Activated T-helper 1 cell treated with anti-CD3 and anti-CD28 coated beads, Interleukin-2, amount 50 U/mL, for 16 hours (primary cell): ENCODE results near the gene OPN1MW.
A peak's percentile ranks its signal among the peaks of the same experiment; 100 is the strongest.
"Not testable (repeated sequence)": the region's sequence is repeated elsewhere in the genome, so short reads cannot be mapped to it uniquely, and the experiment has no call there.

Experiments
- DNase-seq, 2 donors: peaks; one replicate each; pipeline ENCODE4 v3.0.0-alpha.2; 2020; ENCODE audit warnings: low read depth in 1 of 2, low spot score in 1 of 2

Gene OPN1MW

DNA sequence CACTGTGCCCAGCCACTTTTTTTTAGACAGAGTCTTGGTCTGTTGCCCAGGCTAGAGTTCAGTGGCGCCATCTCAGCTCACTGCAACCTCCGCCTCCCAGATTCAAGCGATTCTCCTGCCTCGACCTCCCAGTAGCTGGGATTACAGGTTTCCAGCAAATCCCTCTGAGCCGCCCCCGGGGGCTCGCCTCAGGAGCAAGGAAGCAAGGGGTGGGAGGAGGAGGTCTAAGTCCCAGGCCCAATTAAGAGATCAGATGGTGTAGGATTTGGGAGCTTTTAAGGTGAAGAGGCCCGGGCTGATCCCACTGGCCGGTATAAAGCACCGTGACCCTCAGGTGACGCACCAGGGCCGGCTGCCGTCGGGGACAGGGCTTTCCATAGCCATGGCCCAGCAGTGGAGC is at the start of gene OPN1MW:
Gene OPN1MW (plus strand): TSS at position 301 of the 400 bp plus-strand sequence. CDS start 82 bp downstream, at position 383.
- not testable (repeated sequence) for DNase-seq

DNA sequence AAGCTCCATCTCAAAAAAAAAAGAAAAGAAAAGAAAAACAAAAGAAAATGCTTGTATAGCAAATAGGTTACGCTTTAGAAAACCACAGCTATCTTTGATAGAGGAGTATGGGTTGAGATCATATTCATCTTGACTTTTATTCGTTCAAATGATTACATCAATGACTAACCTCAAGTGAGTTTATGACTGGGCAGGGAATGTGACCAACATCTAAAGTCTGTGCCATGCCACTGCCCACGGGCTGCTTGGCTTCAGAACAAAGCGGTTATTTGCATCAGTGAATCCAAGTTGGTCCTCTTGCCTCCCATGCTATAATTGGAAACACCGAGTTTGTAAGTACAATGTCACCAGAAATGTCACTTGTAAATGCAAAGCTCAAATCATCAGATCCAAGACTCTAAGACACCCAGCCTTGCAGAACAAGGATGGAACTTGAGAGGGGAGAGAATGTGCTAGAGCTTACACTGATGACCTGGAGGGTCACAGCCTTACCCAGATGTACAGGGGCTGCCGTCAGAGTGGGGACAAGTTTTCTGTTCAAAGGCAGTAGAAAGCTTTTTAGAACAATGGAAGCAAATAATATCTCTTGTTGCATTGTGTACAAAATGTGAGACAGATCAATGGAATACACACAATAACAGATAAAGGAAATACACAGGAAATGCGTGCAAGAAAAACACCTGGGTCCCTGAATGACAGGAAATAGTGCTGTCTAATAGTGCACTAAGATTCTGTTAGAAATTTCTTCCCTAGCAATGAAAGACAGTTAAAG is 46.8 kb upstream of the OPN1MW start:
- DNase-seq: no peak

DNA sequence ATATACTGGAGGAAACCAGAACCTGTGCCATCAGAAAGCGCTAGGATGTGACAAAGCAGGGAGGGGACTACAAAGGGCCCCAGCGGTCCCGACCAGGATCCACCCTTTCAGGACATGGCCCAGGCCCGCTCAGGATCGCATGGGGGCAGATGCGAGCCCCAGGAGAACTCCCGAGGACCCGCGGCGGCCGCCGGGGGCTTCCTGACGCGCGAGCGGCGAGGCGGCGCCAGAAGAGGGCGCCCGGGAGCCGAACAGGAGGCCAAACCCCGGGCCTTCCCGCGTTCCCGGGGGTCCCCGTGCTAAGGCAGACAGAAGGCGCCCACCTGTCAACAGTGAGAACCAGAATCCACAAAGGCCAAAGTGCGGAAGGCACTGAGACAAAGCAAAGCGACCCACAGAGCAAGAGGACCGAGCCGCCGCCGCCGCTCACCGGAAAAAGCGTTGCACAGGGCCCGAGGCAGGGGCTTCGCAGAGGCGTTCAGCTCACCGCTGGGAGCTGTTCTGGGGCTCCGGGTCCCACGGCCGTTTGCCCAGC is 45.7 kb upstream of the OPN1MW start:
- peak; percentile 37 to 52 for DNase-seq

DNA sequence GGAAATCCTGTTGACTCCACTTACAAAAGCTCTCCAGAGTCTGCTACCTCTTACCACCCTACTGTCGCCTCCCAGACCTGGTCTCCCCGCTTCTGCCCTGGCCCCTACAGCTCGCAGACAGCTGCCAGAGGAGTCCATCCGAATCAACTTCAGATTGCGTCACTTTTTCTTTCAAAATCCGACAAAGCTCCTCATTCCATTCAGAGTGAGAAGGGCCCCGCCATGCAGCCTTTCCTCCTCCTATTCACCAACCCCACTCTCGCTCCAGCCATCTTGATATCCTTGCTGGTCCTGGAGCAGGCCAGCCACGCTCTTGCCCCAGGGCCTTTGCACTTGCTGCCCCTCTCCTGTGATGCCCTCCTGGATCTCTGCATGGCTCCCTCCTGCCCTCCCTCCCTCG is 43.5 kb upstream of the OPN1MW start:
- no peak for DNase-seq

DNA sequence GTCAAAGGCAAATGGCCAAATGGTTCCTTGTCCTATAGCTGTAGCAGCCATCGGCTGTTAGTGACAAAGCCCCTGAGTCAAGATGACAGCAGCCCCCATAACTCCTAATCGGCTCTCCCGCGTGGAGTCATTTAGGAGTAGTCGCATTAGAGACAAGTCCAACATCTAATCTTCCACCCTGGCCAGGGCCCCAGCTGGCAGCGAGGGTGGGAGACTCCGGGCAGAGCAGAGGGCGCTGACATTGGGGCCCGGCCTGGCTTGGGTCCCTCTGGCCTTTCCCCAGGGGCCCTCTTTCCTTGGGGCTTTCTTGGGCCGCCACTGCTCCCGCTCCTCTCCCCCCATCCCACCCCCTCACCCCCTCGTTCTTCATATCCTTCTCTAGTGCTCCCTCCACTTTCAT is 42.2 kb upstream of the OPN1MW start:
- DNase-seq: no peak

DNA sequence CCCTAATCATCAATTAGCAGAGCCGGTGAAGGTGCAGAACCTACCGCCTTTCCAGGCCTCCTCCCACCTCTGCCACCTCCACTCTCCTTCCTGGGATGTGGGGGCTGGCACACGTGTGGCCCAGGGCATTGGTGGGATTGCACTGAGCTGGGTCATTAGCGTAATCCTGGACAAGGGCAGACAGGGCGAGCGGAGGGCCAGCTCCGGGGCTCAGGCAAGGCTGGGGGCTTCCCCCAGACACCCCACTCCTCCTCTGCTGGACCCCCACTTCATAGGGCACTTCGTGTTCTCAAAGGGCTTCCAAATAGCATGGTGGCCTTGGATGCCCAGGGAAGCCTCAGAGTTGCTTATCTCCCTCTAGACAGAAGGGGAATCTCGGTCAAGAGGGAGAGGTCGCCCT is 41.7 kb upstream of the OPN1MW start:
- no peak for DNase-seq

DNA sequence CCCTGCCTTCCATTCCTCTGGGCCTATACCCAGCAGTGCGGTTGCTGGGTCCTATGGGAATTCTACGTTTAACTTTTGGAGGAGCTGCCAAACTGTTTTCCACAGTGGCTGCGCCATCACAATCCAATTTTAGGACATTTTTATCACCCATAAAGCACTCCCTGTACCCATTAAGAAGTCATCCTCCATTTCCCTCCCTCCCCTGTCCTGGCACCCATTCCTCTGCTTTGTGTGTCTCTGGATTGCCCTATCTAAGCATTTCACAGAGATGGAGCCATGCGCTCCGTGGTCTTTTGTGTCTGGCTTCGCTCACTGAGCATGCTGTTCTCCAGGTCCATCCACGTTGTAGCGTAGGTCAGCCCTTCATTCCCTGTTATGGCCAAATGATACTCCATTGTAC is 40.0 kb upstream of the OPN1MW start:
- DNase-seq: no peak

DNA sequence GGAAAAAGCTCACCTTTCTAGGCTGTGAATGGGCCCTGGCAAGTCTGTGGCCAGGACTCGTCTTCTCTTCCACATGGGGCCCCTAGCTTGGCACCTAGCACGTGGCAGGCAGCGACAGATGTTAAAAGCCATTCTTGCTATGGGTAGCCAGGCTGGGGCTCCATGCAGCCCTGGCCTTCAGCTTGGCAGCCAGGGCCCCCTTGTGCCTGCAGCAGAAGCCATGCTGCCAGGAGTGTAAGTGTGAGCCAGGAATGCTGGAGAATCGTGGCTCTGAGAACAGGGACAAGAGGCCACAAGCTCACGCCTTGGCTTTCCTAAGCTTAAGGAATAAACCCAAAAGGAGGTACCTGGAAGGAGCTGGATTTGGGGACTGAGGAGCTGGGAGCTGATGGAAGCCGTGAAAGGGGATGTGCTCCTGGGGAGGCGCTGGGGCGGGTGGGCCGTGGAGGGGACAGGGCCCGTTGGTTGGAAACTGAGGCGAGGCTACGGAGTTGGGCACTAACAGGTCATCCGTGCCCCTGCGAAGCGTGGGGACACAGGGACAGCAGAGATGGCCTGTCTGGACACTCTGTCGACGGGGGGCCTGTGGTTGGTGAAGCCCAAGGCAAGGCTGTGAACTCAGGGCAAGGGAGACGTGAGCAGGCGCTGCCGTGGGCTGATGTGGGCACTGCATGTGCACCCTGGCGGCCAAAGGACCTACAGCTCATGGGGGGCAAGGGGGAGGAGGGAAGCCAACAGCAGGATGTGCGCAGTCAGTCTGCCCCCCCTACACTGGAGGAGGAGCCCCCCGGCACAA is 39.2 kb upstream of the OPN1MW start:
- DNase-seq: no peak

DNA sequence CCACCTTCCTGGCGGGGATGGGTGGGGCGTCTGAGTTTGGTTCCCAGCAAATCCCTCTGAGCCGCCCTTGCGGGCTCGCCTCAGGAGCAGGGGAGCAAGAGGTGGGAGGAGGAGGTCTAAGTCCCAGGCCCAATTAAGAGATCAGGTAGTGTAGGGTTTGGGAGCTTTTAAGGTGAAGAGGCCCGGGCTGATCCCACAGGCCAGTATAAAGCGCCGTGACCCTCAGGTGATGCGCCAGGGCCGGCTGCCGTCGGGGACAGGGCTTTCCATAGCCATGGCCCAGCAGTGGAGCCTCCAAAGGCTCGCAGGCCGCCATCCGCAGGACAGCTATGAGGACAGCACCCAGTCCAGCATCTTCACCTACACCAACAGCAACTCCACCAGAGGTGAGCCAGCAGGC is 38.4 kb upstream of the OPN1MW start, which contains the start of gene OPN1LW:
Gene OPN1LW (plus strand): TSS at position 234 of the 400 bp plus-strand sequence. CDS start 41 bp downstream, at position 275.
- not testable (repeated sequence) for DNase-seq

DNA sequence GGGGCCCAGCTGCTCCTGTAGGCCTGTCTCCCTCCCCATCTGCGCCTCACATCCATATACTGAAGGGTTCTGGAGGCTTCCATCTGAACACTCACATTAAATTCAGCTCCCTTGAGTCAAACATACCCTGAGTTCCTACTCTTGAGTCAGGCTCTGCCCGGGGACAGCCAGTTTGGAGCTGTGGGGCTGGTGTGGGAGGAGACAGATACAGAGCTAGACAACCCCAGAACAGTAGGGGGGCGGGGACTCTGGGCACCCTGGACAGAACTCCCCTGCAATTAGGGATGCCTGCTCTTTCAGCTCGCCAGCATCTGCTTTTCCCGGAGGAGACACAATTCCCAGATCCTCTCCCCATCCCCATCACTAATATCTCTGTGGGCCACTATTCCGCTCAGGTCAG is 31.4 kb upstream of the OPN1MW start:
- not testable (repeated sequence) for DNase-seq

DNA sequence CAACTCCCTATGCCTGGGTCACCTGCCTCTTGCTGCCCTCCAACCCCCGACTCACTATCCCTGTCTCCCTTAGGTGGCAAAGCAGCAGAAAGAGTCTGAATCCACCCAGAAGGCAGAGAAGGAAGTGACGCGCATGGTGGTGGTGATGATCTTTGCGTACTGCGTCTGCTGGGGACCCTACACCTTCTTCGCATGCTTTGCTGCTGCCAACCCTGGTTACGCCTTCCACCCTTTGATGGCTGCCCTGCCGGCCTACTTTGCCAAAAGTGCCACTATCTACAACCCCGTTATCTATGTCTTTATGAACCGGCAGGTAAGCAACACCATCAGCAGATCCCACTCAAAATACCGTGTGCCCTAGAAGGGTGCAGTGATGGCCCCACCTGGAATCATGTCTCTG is 26.2 kb upstream of the OPN1MW start:
- not testable (repeated sequence) for DNase-seq

DNA sequence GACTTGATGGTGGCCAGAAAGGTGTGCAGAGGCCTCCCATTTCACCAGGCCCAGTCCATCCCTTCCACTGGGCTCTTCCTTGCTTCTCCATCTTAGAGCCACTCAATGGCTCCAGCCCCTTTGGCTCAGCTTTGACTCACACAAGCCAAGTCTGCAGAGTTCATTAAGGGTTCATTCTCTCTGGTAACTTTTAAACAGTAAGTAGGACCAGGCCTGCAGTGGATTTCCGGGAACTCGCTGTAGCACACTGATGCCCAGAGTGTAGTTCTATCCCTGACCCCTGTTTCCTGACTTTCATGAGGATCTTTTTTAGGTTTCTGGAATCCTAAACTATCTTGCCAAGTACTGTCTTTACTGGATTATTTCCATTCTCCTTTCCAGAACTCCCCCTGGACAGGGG is 25.2 kb upstream of the OPN1MW start:
- DNase-seq: not testable (repeated sequence)

DNA sequence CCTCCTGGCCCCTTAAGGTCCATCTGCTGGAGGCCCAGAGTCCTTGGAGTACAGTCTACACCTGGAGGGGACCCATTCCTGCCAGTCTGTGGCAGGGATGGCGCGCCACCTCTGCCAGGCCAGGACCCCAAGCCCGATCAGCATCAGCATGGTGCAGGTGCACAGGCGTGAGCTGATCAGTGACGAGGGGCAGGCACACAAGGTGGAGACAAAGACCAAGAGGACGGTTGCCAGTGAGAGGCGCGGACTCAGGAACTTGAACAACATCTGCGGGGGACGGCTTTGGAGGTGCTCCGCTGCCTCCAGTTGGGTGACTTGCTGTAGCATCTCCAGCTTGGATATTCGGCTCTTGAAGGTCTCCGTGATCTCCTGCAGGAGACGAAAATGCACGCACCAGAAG is 23.1 kb upstream of the OPN1MW start:
- not testable (repeated sequence) for DNase-seq

DNA sequence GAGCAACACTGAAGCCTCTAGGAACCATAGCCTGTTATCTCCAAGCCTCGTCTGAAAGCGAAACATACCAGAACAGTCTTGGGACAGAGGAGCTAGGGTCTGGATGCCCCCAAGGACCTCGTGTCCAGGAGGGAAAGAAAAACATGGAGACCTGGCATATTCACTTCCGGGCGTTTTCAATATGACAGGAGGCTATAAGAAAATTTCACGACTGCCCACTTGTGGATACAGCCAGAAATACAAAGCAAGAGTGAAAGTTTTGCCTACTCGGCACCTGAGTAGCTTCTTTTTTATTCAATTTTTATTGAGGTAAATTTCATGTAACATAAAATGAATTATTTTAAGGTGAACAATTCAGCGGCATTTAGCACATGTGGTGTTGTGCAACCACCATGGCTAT is 17.5 kb upstream of the OPN1MW start:
- not testable (repeated sequence) for DNase-seq

DNA sequence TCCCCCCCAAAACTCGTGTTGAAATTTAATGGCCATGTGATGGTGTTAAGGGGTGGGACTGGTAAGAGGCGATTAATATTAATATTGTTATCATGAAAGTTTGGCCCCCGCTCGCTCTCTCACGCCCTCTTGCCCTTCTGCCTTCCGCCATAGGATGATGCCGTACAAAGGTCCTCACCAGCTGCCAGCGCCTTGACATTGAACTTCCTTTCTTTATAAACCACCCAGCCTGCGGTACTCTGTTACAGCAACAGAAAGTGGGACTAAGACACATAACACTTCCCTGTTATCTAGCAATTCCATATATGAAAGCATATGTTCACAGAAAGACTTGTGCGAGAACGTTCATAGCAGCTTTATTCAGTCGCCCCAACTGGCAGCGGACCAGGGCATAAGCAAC is 14.0 kb upstream of the OPN1MW start:
- not testable (repeated sequence) for DNase-seq

DNA sequence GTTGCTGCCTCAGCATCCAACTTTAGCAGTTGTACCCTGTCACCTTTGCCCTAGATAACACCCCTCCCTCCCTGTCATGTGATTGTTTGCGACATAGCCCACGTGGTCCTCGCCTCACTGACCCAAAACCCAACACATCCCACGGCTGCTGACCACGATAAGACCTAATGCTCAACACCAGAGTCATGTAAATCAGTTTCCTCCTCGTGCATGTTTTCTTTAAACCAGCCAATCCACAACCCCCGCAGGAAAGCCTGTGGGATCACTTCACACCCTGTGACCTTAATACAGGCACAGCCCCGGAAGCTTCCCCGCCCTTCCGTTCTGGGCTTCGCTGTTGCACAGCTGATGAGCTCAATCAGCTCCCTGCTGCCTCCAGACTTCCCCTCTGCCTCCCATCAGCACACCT is 9.9 kb upstream of the OPN1MW start:
- not testable (repeated sequence) for DNase-seq

DNA sequence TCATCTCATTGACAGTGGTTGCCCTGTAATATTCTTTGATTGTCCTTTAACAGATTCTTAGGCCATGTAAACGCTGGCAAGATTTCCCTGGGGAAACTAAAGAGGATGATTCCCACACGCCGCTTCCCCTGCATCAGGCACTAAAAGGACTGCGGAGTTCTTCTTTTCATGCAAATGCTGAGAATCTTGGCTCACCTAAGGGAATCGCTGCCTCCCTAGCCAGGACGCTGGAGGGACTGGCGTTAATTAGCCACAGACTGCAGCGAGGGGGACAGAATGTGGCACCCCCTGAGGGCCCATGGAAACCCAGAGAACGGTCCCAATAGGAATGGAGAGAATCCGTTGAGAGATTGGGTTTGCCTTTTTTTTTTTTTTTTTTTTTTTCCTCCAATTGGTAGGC is 8.0 kb upstream of the OPN1MW start:
- DNase-seq: not testable (repeated sequence)

DNA sequence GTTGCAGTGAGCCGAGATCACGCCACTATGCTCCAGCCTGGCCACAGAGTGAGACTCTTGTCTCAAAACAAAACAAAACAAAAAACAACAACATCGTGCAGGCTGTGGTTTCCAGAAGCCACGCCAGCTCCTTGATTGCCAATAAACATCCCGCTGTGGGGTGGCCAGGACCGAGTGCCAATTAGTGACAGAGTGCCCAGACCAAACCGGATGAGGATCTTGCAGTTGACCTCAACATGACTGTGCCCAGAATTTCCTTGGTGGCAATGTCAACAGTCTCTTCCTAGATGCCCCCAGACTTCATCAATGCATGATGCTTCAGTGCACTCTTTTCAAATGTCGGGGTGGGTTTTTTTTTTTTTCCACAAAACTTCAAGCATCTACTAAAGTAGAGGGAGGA is 1.4 kb downstream of the OPN1MW start:
- DNase-seq: not testable (repeated sequence)

DNA sequence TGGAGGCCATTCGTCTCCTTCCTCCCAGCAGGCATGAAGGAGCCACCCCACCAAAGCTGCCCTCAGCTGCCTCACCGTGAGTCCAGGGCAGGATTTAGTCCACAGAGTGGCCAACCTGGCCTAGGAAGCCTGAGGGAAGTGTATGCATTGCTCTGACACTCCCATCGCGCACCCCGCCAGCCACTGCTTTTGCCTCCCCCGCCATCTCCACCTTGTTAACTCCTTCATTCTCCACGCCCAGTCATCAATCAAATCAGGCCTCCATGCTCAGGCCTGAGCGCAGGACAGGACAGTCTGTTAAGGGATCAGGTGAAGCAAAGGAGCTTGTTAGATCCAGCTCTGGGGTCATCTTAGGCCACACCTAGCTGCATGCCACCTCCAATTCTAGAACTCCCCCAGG is 10.4 kb downstream of the OPN1MW start:
- not testable (repeated sequence) for DNase-seq

DNA sequence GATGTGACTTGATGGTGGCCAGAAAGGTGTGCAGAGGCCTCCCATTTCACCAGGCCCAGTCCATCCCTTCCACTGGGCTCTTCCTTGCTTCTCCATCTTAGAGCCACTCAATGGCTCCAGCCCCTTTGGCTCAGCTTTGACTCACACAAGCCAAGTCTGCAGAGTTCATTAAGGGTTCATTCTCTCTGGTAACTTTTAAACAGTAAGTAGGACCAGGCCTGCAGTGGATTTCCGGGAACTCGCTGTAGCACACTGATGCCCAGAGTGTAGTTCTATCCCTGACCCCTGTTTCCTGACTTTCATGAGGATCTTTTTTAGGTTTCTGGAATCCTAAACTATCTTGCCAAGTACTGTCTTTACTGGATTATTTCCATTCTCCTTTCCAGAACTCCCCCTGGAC is 11.9 kb downstream of the OPN1MW start:
- not testable (repeated sequence) for DNase-seq

DNA sequence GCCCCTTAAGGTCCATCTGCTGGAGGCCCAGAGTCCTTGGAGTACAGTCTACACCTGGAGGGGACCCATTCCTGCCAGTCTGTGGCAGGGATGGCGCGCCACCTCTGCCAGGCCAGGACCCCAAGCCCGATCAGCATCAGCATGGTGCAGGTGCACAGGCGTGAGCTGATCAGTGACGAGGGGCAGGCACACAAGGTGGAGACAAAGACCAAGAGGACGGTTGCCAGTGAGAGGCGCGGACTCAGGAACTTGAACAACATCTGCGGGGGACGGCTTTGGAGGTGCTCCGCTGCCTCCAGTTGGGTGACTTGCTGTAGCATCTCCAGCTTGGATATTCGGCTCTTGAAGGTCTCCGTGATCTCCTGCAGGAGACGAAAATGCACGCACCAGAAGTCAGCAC is 14.1 kb downstream of the OPN1MW start:
- DNase-seq: not testable (repeated sequence)
